Peyer's patch (tissue), 4 donors: ENCODE data around the gene FILIP1L.

ENCODE experiments used
- CTCF ChIP-seq, 6 experiments: fragments of 450-650 bp in 4 of 6; fragments of 200-600 bp in 2 of 6; sonication (generic) in 1 of 6; IDR thresholded peaks; one replicate each; pipeline ENCODE4 v1.5.1; 2017 to 2019; ENCODE audit warnings: antibody characterized with exemption in 6 of 6, mild to moderate bottlenecking in 3 of 6, moderate library complexity in 1 of 6
- POLR2A ChIP-seq, 2 donors: fragments of 450-650 bp; IDR thresholded peaks; one replicate each; pipeline ENCODE4 v1.5.1; 2017; ENCODE audit warnings: antibody characterized with exemption in 2 of 2, mild to moderate bottlenecking in 2 of 2, moderate library complexity in 2 of 2

- TF ChIP-seq CTCF (IDR thresholded peaks at IDR 0.05): no peak
- TF ChIP-seq POLR2A (IDR thresholded peaks at IDR 0.05): no peak
These were observed 274.7 kb downstream of the FILIP1L start for GRCh38 chr3:99839613-99840012.
